Transverse colon (tissue), 4 donors: ENCODE results near the gene UBL4A.

Experiments
- POLR2AphosphoS5 ChIP-seq, 3 donors: sonication (generic); formaldehyde crosslinking; IDR thresholded peaks; one replicate each; pipeline ENCODE4 v1.6.1; 2016; ENCODE audit warnings: antibody characterized with exemption in 3 of 3
- TF ChIP-seq, protein P1 (sequence below), 5 experiments: fragments of 200-600 bp in 3 of 5; fragments of 450-650 bp in 2 of 5; sonication (generic) in 3 of 5; IDR thresholded peaks; 1 replicate in 2 of 5; 2 replicates in 3 of 5; pipeline ENCODE4 v1.5.1; 2016 to 2017; ENCODE audit warnings: antibody characterized with exemption in 5 of 5, inconsistent platforms in 3 of 5, mild to moderate bottlenecking in 2 of 5, moderate library complexity in 1 of 5

DNA sequence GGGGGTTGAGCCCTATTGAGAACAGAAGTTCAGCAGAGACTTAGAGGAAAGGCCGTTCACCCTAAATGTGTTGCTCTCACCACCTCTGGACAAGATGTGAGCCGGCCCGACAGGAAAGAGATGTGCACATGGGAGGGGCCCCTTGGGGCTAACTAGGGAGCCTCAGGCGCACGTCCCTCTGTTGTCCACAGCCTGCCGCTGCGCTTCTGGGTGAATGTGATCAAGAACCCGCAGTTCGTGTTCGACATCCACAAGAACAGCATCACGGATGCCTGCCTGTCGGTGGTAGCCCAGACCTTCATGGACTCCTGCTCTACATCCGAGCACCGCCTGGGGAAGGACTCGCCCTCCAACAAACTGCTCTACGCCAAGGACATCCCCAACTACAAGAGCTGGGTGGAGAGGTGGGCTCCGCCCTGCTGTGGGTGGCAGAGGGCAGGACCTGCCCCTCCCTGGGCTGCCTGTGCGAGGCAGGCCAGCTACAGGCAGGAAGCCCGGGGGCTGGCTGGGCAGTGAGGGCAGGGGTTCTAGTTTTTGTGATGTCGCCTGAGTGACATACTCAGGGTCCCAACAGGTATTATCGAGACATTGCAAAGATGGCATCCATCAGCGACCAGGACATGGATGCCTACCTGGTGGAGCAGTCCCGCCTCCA is 15.4 kb downstream of the UBL4A start:
- TF ChIP-seq, protein P1, sequence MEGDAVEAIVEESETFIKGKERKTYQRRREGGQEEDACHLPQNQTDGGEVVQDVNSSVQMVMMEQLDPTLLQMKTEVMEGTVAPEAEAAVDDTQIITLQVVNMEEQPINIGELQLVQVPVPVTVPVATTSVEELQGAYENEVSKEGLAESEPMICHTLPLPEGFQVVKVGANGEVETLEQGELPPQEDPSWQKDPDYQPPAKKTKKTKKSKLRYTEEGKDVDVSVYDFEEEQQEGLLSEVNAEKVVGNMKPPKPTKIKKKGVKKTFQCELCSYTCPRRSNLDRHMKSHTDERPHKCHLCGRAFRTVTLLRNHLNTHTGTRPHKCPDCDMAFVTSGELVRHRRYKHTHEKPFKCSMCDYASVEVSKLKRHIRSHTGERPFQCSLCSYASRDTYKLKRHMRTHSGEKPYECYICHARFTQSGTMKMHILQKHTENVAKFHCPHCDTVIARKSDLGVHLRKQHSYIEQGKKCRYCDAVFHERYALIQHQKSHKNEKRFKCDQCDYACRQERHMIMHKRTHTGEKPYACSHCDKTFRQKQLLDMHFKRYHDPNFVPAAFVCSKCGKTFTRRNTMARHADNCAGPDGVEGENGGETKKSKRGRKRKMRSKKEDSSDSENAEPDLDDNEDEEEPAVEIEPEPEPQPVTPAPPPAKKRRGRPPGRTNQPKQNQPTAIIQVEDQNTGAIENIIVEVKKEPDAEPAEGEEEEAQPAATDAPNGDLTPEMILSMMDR (IDR thresholded peaks at IDR 0.05) = no peak
- no peak for TF ChIP-seq POLR2AphosphoS5 (IDR thresholded peaks at IDR 0.05)
